Measurements from ENCODE around the gene DLX3.

DNA sequence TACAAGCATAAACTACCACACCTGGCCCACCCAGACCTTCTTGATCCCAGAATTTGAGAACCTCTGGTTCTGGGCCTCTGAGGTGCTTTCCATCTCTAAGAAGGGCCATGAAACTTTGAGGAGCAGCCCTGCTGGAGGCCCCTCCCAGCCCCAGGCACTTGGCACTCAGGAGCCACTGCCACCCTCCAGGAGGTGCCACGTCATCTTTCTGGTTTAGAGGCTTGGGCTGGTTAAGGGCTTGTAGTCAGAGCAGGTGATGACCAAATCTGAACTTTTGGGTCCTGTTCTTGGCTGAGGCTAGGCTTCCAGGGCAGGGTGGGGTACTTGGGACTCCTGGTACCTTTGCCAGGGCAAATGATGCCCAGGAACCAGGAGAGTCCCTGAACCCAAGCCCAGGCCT, 39.9 kb downstream of the DLX3 start:
- TF ChIP-seq CTCF (IDR thresholded peaks at IDR 0.05) (no peak), POLR2A (IDR thresholded peaks at IDR 0.05) (no peak)

All from uterus (tissue), 2 donors.